OCI-LY7 (cell line): Measurements from ENCODE around the gene SASH1.

Experiments
- CTCF ChIP-seq: fragments of 200-600 bp; sonication (generic); conservative IDR thresholded peaks from 2 replicates; pipeline ENCODE4 v1.5.1; 2014; ENCODE audit warnings: mild to moderate bottlenecking, antibody characterized with exemption, low read length, moderate library complexity, mixed read lengths
- EZH2phosphoT487 ChIP-seq: fragments of 200-600 bp; sonication (generic); IDR thresholded peaks from 2 replicates; pipeline ENCODE4 v1.6.1; 2018; ENCODE audit warnings: low read depth, borderline replicate concordance, mild to moderate bottlenecking, mixed run types, antibody characterized with exemption, low read length, moderate library complexity, mixed read lengths

- no peak for TF ChIP-seq CTCF
- no peak for TF ChIP-seq EZH2phosphoT487
These were observed 24.9 kb downstream of the SASH1 start for GRCh38 chr6:148367411-148368024.
